HepG2 (cell line): Measurements from ENCODE around the gene TNS1. TPM values are rescaled to one million over a fixed set of nuclear protein-coding genes. Genes with fewer than 3 reads are reported as not detected.

Experiments used
- CENPT ChIP-seq: sonication (generic); formaldehyde crosslinking; IDR thresholded peaks from 2 replicates; pipeline ENCODE4 v1.8.0; 2022; ENCODE audit warnings: low read depth, mild to moderate bottlenecking, moderate library complexity, missing genetic modification reagents
- FOXK2 ChIP-seq: fragments of 450-650 bp; IDR thresholded peaks from 2 replicates; pipeline ENCODE4 v1.6.1; 2016
- HDAC1 ChIP-seq: sonication (generic); formaldehyde crosslinking; IDR thresholded peaks from 2 replicates; pipeline ENCODE4 v1.5.1; 2020; ENCODE audit warnings: mild to moderate bottlenecking, missing genetic modification reagents
- JUND ChIP-seq: sonication (generic); formaldehyde crosslinking; IDR thresholded peaks from 2 replicates; pipeline ENCODE4 v1.8.0; 2022; ENCODE audit warnings: mild to moderate bottlenecking, missing genetic modification reagents
- KAT7 ChIP-seq: IDR thresholded peaks from 2 replicates; pipeline ENCODE4 v1.6.1; 2018; ENCODE audit warnings: borderline replicate concordance, missing compliant biosample characterization
- KMT2A ChIP-seq: sonication (generic); formaldehyde crosslinking; IDR thresholded peaks from 2 replicates; pipeline ENCODE4 v1.4.0; 2020; ENCODE audit warnings: missing genetic modification reagents
- MEIS2 ChIP-seq: sonication (generic); formaldehyde crosslinking; IDR thresholded peaks from 2 replicates; pipeline ENCODE4 v1.9.0; 2021; ENCODE audit warnings: mild to moderate bottlenecking, missing genetic modification reagents
- NBN ChIP-seq: fragments of 450-650 bp; conservative IDR thresholded peaks from 2 replicates; pipeline ENCODE4 v1.6.1; 2017
- NFIB ChIP-seq: sonication (generic); formaldehyde crosslinking; IDR thresholded peaks from 2 replicates; pipeline ENCODE4 v1.9.0; 2021; ENCODE audit warnings: missing genetic modification reagents, mild to moderate bottlenecking, borderline replicate concordance
- NFKB2 ChIP-seq: sonication (generic); formaldehyde crosslinking; IDR thresholded peaks from 2 replicates; pipeline ENCODE4 v1.4.0; 2020; ENCODE audit warnings: missing genetic modification reagents, borderline replicate concordance
- PRDM15 ChIP-seq: sonication (generic); formaldehyde crosslinking; IDR thresholded peaks from 2 replicates; pipeline ENCODE4 v1.4.0; 2020; ENCODE audit warnings: missing genetic modification reagents
- RXRB ChIP-seq: IDR thresholded peaks from 2 replicates; pipeline ENCODE4 v1.6.1; 2016; ENCODE audit warnings: borderline replicate concordance, missing genetic modification reagents, missing compliant biosample characterization
- SIN3B ChIP-seq: fragments of 150-350 bp; IDR thresholded peaks from 2 replicates; pipeline ENCODE4 v1.6.1; 2014; ENCODE audit warnings: low read length
- SRSF9 ChIP-seq: fragments of 200-400 bp; formaldehyde crosslinking; IDR thresholded peaks from 2 replicates; pipeline ENCODE4 v1.6.1; 2018; ENCODE audit warnings: borderline replicate concordance, mild to moderate bottlenecking, low read depth, low read length; ENCODE audit not compliant: insufficient read depth, poor library complexity, severe bottlenecking
- U2AF2 ChIP-seq: fragments of 200-400 bp; formaldehyde crosslinking; IDR thresholded peaks from 2 replicates; pipeline ENCODE4 v1.6.1; 2017; ENCODE audit warnings: low read depth, mild to moderate bottlenecking, low read length
- ZBTB42 ChIP-seq: sonication (generic); formaldehyde crosslinking; IDR thresholded peaks from 2 replicates; pipeline ENCODE4 v1.5.0; 2020; ENCODE audit warnings: mild to moderate bottlenecking, missing genetic modification reagents
- ZFP36 ChIP-seq: fragments of 150-350 bp; IDR thresholded peaks from 2 replicates; pipeline ENCODE4 v1.6.1; 2018; ENCODE audit warnings: borderline replicate concordance, low read length, low read depth; ENCODE audit not compliant: partially characterized antibody
- ZMAT3 ChIP-seq: sonication (generic); formaldehyde crosslinking; conservative IDR thresholded peaks from 2 replicates; pipeline ENCODE4 v1.7.0; 2021; ENCODE audit warnings: missing genetic modification reagents
- ZNF274 ChIP-seq: sonication (generic); formaldehyde crosslinking; IDR thresholded peaks from 2 replicates; pipeline ENCODE4 v1.5.1; 2020; ENCODE audit warnings: mild to moderate bottlenecking, missing genetic modification reagents
- ZNF362 ChIP-seq: sonication (generic); formaldehyde crosslinking; IDR thresholded peaks from 2 replicates; pipeline ENCODE4 v1.4.0; 2020; ENCODE audit warnings: missing genetic modification reagents, mild to moderate bottlenecking, borderline replicate concordance
- ZNF567 ChIP-seq: sonication (generic); formaldehyde crosslinking; IDR thresholded peaks from 2 replicates; pipeline ENCODE4 v1.8.1; 2023; ENCODE audit warnings: mild to moderate bottlenecking, missing genetic modification reagents, borderline replicate concordance
- ZNF660 ChIP-seq: sonication (generic); formaldehyde crosslinking; IDR thresholded peaks from 2 replicates; pipeline ENCODE4 v1.5.1; 2020; ENCODE audit warnings: mild to moderate bottlenecking, low read depth, missing genetic modification reagents, borderline replicate concordance
- ZNF687 ChIP-seq: sonication (generic); formaldehyde crosslinking; IDR thresholded peaks from 2 replicates; pipeline ENCODE4 v1.5.1; 2020; ENCODE audit warnings: mild to moderate bottlenecking, missing genetic modification reagents, moderate library complexity
- polyA plus RNA-seq, 8 experiments: library from polyadenylated mRNA; depleted of rRNA in 3 of 8; stranded (reverse) in 7 of 8; unstranded in 1 of 8; fragments of >200 nt; fragmentation: Illumina TruSeq in 4 of 8; extraction: Trizol in 4 of 8; gene quantifications; 2 replicates each; pipeline versions ENCODE4 v1.2.1 to v1.2.3, GENCODE V29; 2011 to 2016; ENCODE audit warnings: low read depth in 4 of 8, missing spikeins in 1 of 8, mixed read lengths in 1 of 8; ENCODE audit not compliant: insufficient read depth in 1 of 8
- total RNA-seq, 5 experiments: library from RNA; depleted of rRNA; stranded (reverse); fragments of >200 nt; fragmentation: Illumina TruSeq; extraction: Trizol; gene quantifications; 2 replicates each; pipeline ENCODE4 v1.2.3, GENCODE V29; 2016; ENCODE audit warnings: low read depth in 1 of 5

The TNS1 gene
- total and polyA plus RNA-seq, 2 of the 13 experiments (the other 11 are each of a cell fraction or from before 2014, with no cell fraction given), result 1.9 to 118 TPM

- TF ChIP-seq KAT7 (CRISPR knock-in tag) (no peak), ZMAT3 (CRISPR knock-in tag) (no peak), U2AF2 (no peak), NFIB (CRISPR knock-in tag) (no peak), KMT2A (no peak), FOXK2 (no peak), RXRB (CRISPR knock-in tag) (peak; percentile 41; the same call in 1 of the 2 replicates), ZBTB42 (CRISPR knock-in tag) (no peak), ZNF660 (CRISPR knock-in tag) (no peak), PRDM15 (CRISPR knock-in tag) (no peak), ZNF362 (no peak), NBN (no peak), ZNF567 (CRISPR knock-in tag) (0 out of 2 replicates have a peak, but pooled peaks have one; percentile 58), ZNF687 (peak; percentile 57; the same call in 1 of the 2 replicates), SIN3B (no peak; the same call in 1 of the 2 replicates), ZNF274 (CRISPR knock-in tag) (no peak), ZFP36 (no peak), JUND (no peak), HDAC1 (CRISPR knock-in tag) (no peak), CENPT (CRISPR knock-in tag) (no peak), MEIS2 (CRISPR knock-in tag) (no peak), NFKB2 (CRISPR knock-in tag) (peak; percentile 70; the same call in 1 of the 2 replicates), SRSF9 (no peak)
Measured at GRCh38 chr2:217785544-217786045, 217.2 kb downstream of the TNS1 start (continued).
